Kidney (tissue), 14 donors: ENCODE data around the gene CEP250. TPM values are rescaled to one million over a fixed set of nuclear protein-coding genes. Genes with fewer than 3 reads are reported as not detected.

Experiments used
- DNase-seq, 5 donors: peaks; one replicate each; pipeline ENCODE4 v3.0.0-alpha.2; 2013 to 2020
- FAIRE-seq: peaks from 2 replicates; lab custom pipeline; 2012; peaks lifted over from hg19 to GRCh38; lab: Jason Lieb, UNC
- H3K27ac ChIP-seq, 2 donors: one replicate each; pipeline ENCODE4 v1.7.0; 2013; ENCODE audit warnings: low read depth in 2 of 2, low read length in 2 of 2, inconsistent platforms in 1 of 2
- H3K27me3 ChIP-seq: one replicate; pipeline ENCODE4 v1.7.1; 2013; ENCODE audit warnings: low read length, inconsistent platforms; ENCODE audit not compliant: control insufficient read depth, insufficient read depth
- H3K36me3 ChIP-seq, 3 donors: one replicate each; pipeline versions ENCODE4 v1.7.0 to v1.7.1; 2013; ENCODE audit warnings: low read length in 3 of 3, control low read depth in 1 of 3, inconsistent platforms in 1 of 3; ENCODE audit not compliant: insufficient read depth in 3 of 3, control insufficient read depth in 2 of 3
- H3K4me1 ChIP-seq, 3 donors: one replicate each; pipeline versions ENCODE4 v1.7.0 to v1.7.1; 2013; ENCODE audit warnings: low read length in 3 of 3, inconsistent platforms in 1 of 3, low read depth in 1 of 3; ENCODE audit not compliant: control insufficient read depth in 2 of 3, insufficient read depth in 2 of 3
- H3K4me3 ChIP-seq, 3 donors: one replicate each; pipeline versions ENCODE4 v1.7.0 to v1.8.1; 2013; ENCODE audit warnings: low read length in 3 of 3, control low read depth in 1 of 3, inconsistent platforms in 1 of 3
- H3K9ac ChIP-seq, 3 donors: one replicate each; pipeline versions ENCODE4 v1.7.0 to v1.7.1; 2013; ENCODE audit warnings: low read length in 3 of 3, control low read depth in 1 of 3, inconsistent platforms in 1 of 3
- H3K9me3 ChIP-seq, 3 donors: one replicate each; pipeline versions ENCODE4 v1.7.0 to v1.7.1; 2013; ENCODE audit warnings: low read length in 3 of 3, control low read depth in 1 of 3, inconsistent platforms in 1 of 3; ENCODE audit not compliant: control insufficient read depth in 2 of 3, insufficient read depth in 1 of 3
- CTCF ChIP-seq: IDR thresholded peaks from 3 replicates; pipeline ENCODE4 v1.5.1; 2012; ENCODE audit warnings: mild to moderate bottlenecking, moderate library complexity, borderline replicate concordance; ENCODE audit not compliant: insufficient read depth; ENCODE audit errors: extremely low read depth
- intact Hi-C: fragments of 100-400 bp; cut with DNase I; formaldehyde crosslinking; loops from one replicate; pipeline ENCODE4 v1.11.1; 2022
- polyA plus RNA-seq: library from polyadenylated mRNA; stranded (reverse); fragments of 350-450 nt; fragmentation: Illumina TruSeq; extraction: RNeasy Lipid Tissue Mini Kit (QIAGEN cat#74804); gene quantifications from one replicate; pipeline ENCODE4 v1.2.3, GENCODE V29; 2014; ENCODE audit warnings: low read depth, low replicate concordance; ENCODE audit not compliant: insufficient read depth
- total RNA-seq: library from RNA; stranded (reverse); fragmentation: NEBNext Ultra II Directional; extraction: Animal tissue kit (Norgen Biotek cat#: 25700); gene quantifications from one replicate; pipeline ENCODE4 v1.2.1, GENCODE V29; 2021
- donor health status: control.
- donor health status: control.
- donor health status: control.
- donor health status: control.
- donor health status: control.
- donor health status: DM: yes; HTN: yes; CAD: no.
- donor health status: Normal renal cell carcinoma (clear cell type).

The CEP250 gene
- total and polyA plus RNA-seq, 2 donors from 2014 or later, result 4.9 to 25.2 TPM

DNA sequence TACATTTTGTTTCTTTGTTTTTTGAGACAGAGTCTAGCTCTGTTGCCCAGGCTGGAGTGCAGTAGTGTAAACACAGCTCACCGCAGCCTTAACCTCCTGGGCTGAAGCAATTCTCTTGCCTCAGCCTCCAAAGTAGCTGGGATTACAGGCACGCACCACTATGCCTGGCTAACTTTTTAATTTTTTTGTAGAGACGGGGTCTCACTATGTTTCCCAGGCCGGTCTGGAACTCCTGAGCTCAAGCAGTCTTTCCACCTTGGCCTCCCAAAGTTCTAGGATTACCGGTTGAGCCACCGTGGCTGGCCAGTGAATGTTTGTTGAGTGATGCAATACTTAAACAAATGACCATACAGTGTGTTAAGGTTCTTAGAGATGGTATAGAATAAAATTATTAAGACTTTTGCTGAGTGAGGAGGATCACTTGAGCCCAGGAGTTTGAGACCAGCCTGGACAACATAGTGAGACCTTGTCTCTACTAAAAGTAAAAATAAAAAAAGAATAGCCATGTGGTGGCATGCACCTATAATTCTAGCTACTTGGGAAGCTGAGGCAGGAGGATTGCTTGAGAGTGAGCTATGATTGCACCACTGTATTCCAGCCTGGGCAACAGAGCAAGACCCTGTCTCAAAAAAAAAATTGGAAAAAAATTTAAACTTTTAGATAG lies 13.4 kb downstream of the CEP250 start:
- intact Hi-C loops, result no loop called here
- H3K27ac ChIP-seq, result no peak overlapping the region

GRCh38 chr20:35472209-35472608 lies 16.8 kb downstream of the CEP250 start:
- Histone ChIP-seq H3K4me3 (no peak overlapping the region), H3K36me3 (peaks cover 8 to 57% (median 33%) of the 10 kb centered on the region in 3 donors), H3K27ac (no peak overlapping the region), H3K9ac (no peak overlapping the region), H3K27me3 (no peaks in the 10 kb centered on the region), H3K4me1 (no peaks in the 10 kb centered on the region), H3K9me3 (no peaks in the 10 kb centered on the region)
- intact Hi-C loops, result no loop called here
- TF ChIP-seq CTCF, result no peak
- DNase-seq, result no peak
- no peak for FAIRE-seq

More for the DNA sequence above, 13.4 kb downstream of the CEP250 start:
- Histone ChIP-seq H3K9me3 (no peaks in the 10 kb centered on the region), H3K27me3 (no peaks in the 10 kb centered on the region), H3K36me3 (peaks cover 12 to 42% (median 24%) of the 10 kb centered on the region in 3 donors), H3K4me1 (no peaks in the 10 kb centered on the region), H3K4me3 (no peak overlapping the region), H3K9ac (no peak overlapping the region)
- DNase-seq (no peak), FAIRE-seq (no peak)
- TF ChIP-seq CTCF, result no peak

DNA sequence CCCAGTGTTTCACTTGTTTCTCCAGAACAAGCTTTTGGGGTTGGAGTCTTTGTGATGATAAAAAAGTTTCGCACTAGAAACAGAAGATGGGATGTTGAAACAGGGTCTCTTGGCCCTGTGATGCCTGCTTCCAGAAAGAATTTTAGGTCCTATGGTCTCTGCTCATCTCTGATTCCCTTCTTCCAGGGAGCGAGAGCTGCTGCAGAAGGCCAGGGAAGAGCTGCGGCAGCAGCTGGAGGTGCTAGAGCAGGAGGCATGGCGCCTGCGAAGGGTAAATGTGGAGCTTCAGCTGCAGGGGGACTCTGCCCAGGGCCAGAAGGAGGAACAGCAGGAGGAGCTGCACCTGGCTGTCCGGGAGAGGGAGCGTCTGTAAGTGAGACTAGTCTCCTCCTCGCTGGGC lies 18.3 kb downstream of the CEP250 start:
- H3K9me3 ChIP-seq, result no peaks in the 10 kb centered on the region
- DNase-seq, result no peak
- H3K4me1 ChIP-seq, result no peaks in the 10 kb centered on the region
- no peak overlapping the region for H3K9ac ChIP-seq
- FAIRE-seq, result no peak
- no peaks in the 10 kb centered on the region for H3K27me3 ChIP-seq
- peaks cover 8 to 65% (median 40%) of the 10 kb centered on the region in 3 donors for H3K36me3 ChIP-seq
- H3K27ac ChIP-seq, result no peak overlapping the region
- no peak overlapping the region for H3K4me3 ChIP-seq
- intact Hi-C loops, result no loop called here
- no peak for TF ChIP-seq CTCF
